Measurements from ENCODE around the gene SCLY.

DNA sequence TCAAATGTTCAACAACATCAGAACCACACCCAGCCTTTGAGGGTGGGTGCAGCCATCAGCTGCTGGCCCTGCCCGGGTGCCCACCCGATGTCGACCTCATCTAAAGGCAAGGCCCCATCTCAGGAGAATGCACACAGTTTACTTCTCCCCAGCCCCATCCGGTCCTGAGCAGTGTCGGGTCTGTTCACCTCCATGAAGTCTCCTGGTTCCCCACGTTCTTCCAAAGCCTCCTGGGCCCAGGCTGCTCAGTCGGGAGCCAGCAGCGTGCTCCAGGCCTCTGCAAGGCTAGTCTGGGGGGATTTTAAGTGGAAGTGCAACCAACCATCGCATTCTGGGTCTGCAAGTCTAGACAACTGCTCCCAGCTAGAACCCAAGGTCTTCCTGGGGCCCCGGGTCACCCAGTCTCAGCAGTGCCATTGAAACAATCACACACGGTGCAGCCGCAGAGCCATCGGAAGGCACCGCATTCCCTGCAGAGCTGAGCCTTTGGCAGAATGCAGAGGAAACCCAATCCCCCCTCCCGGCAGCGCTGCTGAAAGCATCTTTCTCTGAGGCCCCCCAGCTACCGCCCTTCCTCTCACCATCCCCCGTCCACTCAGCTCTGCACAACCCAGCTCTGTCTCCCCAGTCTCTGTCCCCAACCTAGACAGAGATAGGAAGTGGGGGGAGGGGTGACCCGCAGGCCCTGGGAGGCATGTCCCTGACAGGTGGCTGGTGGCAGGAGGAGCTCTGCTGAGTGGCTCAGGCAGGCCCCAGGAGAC lies 47.8 kb downstream of the SCLY start:
- TF ChIP-seq, protein P1, sequence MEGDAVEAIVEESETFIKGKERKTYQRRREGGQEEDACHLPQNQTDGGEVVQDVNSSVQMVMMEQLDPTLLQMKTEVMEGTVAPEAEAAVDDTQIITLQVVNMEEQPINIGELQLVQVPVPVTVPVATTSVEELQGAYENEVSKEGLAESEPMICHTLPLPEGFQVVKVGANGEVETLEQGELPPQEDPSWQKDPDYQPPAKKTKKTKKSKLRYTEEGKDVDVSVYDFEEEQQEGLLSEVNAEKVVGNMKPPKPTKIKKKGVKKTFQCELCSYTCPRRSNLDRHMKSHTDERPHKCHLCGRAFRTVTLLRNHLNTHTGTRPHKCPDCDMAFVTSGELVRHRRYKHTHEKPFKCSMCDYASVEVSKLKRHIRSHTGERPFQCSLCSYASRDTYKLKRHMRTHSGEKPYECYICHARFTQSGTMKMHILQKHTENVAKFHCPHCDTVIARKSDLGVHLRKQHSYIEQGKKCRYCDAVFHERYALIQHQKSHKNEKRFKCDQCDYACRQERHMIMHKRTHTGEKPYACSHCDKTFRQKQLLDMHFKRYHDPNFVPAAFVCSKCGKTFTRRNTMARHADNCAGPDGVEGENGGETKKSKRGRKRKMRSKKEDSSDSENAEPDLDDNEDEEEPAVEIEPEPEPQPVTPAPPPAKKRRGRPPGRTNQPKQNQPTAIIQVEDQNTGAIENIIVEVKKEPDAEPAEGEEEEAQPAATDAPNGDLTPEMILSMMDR (IDR thresholded peaks at IDR 0.05): no peak
- TF ChIP-seq POLR2A (IDR thresholded peaks at IDR 0.05): no peak

Data from vagina (tissue), 2 donors.